HG03060 (cell line): ENCODE results near the gene SPRR3.
A peak's percentile ranks its signal among the peaks of the same experiment; 100 is the strongest.

Experiments
- ATAC-seq: cut with Tn5 transposase; IDR thresholded peaks from one replicate; pipeline ENCODE4 v1.9.1; 2021; ENCODE audit warnings: low read depth, moderate number of reproducible peaks; ENCODE audit not compliant: unreplicated experiment

SPRR3 gene, protein sequence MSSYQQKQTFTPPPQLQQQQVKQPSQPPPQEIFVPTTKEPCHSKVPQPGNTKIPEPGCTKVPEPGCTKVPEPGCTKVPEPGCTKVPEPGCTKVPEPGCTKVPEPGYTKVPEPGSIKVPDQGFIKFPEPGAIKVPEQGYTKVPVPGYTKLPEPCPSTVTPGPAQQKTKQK

DNA sequence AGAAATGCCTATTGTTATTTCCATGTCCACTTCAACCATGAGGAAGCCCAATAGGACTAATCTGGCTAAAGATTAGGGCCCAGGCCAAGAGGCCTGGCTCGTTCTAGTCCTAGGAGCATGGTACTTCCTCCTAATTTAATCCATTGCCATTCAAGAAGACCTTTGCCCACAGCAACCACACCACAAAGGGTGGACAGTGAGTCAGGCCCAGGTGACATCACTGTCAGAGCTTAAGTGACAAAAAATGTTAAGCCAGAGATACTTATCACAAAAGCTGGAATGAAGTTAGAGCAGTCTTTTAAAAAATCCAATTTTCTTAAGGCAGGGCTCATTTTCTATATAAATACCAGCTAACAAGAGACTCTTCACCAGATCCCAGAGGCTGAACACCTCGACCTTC, at the start of gene SPRR3:
TSS of gene SPRR3 (plus strand) at position 368 of the 400 bp plus-strand sequence. CDS start 1,272 bp downstream, outside the sequence.
- ATAC-seq, result no peak

DNA sequence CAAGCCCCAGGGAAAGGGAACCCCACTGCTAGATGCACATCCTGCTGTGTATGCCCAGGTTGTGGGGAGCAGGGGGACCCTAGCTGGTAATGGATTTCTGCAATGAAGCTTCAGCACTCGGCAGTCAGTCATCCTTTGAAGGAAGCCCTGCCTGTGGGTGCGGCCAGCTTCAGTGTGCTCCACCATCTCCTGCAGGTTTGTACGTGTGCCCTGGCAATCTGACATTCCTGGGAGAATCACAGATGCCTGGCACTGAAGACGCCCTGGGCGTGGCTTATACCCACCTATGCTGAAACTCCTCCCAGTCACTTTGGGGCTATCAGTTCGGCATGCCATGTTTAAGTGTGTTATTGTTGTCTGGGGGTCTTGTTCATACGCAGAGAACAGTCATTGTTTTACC, 47.8 kb upstream of the SPRR3 start:
- ATAC-seq, result no peak

DNA sequence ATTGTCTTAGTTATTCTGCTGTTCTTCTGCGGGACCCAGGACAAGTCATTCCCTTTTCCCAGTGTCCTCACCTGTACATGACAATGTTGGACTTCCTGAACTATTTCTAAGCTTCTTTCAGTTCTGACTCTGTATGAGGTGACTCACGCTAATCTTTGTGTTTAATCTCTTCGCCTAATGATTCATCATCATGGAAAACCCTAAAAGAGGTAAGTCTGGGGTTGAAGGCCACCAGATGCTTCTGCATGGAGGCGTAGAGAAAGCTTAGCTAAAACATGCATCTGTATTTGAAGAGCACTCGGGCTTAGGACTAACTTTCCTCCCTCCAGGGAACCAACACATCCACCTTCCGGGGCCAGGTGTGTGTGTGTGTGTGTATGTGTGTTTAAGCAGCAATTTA, 47.1 kb upstream of the SPRR3 start:
- ATAC-seq, result no peak

DNA sequence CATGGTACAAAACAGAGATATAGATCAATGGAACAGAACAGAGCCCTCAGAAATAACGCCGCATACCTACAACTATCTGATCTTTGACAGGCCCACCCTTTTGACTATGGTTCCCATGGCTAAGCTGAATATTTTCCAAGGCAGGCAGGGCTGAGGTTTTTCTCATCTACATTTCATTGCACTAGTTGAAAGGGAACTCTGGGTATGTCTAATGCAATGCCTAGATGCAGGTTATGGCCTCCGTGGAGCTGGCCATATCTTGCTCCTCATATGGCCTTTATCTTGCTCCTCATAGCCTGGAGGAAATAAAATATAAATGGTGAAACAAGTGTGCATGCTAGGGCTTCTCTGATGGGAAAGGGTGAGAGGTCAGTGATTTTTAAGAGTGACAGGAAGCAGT, 44.0 kb upstream of the SPRR3 start:
- ATAC-seq, result no peak

DNA sequence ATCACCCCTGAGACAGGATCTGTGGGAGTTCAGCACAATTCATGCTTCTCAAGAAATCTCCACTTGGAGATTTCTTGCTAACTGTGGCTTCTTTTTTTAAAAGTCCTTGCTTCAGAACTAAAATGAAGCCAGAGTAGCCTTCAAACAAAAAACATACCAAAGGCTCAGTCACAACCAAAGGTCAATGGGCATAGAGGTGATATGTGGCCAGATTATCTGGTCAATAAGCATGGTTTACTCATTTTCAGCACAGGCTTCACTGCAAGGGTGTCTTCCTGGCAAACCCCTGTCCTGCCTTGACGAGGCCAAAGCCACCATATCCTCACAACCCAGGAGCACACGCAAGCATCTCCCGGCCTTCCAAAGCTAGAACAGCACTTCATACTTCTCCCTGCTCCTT, 42.3 kb upstream of the SPRR3 start:
- no peak for ATAC-seq

DNA sequence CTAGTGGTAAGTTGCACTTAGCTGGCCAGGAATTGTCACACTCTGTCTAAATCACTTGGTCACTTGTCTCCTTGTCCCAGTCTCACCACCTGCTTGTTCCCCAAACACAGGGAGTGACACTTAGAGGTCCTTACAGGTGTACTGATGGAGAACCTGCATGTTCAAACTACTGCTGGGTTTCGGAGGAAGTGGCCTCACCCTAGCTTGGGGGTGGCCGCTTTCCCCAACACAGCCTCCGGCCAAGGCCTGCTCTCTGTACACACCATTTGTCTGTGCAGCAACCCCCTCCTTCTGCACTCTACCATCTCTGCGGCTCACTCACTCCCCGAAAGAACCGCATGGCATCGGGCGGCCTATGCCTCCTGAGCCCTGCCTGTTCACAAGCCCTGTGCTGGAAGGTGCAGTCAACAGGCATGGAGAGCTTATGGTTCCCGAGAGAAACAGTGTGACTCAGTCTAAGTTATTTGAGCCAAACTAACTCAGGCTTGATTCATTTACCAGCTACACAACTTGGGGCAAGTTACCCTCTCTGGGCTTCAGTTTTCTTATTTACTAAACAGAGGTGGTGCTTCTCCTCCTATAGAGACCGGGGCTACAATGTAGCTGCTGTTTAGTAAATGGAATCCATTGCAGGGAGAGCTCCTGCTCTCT, 41.6 kb upstream of the SPRR3 start:
- no peak for ATAC-seq

DNA sequence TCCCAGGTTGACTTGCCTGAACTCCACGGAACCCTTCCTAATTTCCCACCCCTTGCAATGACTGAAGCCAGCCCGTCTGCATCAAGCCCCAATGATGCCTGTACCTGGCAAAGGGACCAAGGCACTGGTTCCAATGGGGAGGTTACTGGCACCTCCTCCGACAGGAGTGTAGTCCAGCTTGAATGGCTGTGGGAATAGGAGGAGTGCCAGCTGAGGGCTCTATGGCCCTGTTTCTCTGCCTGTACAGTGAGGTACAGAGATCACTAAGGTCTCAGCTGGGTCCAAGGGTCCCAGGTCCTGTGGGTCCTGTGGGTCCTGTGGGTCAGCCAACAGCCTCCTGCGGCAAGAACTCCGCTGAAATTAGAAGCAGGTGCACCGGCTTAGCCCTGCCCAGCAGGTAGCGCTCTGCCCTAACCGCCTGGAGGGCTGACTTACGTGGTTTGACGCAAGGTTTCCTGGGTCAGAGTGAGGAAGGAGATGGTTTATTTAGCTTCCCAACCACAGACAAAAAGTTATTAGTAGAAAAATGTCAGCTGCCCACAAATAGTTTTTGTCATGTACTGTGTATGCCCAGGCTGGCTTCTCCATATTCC, 41.0 kb upstream of the SPRR3 start:
- ATAC-seq, result no peak

DNA sequence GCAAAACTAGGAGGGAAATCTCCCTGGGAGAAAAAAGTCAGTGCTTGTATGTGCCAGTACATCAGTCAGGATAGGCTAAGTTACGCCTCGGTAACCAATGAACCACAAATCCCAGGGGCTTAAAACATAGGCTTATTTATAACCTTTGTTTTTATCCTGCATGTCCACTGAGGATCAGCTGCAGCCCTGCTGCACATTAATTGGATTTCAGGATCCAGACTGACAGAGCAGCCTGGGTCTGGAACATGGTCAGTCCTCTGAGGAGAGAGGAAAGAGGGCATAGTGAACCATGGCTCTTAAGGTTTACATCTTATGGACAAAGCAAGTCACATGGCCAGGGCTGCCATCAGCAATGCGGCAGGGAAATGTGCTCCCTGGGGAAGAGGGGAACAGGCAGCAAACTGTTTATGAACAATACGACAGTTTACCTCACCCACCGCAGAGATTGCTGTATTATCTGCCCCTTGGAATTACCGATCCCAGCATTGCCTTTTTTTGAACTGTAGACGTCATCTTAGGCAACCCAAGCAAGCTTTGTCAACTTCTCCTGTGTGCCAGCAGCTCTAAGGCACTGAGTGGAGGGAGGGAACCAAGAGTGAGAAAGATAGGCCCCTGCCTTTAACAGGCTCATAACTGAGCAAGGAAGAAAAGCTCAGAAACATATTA, 40.2 kb upstream of the SPRR3 start:
- ATAC-seq, result no peak

DNA sequence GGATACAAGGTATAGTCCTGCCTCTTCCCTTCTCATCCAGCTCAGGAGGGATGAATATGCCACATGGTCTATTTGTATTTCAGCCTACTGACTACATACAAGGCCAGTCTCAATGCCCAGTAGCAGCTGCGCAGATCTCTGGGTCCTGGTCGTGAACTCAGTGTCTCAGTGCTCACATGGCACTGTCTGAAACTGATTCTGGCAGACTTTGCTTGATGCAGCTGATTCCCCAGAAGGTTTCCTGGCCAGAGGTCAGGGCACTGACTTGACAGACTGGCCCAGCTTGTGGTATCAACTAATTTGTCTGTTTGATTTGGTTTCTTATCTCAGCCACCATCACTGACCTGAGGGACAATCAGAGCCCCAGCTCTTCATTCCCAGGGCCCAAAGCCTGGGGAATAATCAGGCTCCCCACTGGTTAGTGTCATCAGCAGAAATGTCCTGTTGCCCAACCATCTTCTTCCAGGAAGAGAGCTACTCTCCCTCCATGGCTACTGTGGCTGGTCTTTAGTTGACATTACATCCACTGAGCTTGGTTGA, 38.6 kb upstream of the SPRR3 start:
- ATAC-seq, result no peak

DNA sequence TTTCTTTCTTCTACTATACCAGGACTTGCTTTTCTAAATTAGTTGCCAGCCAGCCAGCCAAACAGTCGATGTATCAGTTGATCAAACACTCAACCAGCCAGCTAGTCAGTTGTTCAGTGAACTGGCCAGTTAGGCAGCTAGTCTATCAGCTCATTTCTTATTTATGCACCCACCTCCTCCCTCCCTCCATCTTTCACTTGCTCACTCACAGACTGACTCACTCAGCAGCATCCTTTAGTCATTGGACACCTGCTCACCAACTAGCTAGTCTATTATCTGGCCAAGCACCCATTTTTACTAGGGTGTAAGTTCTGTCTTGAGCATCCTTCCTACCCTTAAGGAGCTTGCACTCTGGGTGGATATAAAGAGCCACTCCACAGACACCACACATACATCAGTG, 37.0 kb upstream of the SPRR3 start:
- ATAC-seq, result no peak

DNA sequence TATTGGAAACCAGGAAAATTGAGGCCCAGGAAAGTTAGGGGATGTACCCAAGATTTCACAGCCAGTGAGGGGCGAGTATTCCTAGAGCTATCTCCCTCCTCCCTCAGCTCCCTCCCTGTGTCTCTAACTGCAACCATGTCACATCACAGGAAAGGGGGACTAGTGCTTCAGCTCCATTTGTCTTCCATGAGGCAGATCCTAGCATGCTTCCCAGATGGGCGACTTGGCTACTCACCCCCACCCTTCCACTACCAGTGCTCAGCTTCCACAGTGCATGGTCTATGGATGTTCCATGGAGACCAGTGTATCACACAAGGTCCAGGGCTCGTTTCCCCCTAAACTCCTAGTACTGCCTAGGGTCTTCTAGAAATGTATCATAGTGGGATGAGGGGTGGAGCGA, 35.7 kb upstream of the SPRR3 start:
- ATAC-seq, result no peak

DNA sequence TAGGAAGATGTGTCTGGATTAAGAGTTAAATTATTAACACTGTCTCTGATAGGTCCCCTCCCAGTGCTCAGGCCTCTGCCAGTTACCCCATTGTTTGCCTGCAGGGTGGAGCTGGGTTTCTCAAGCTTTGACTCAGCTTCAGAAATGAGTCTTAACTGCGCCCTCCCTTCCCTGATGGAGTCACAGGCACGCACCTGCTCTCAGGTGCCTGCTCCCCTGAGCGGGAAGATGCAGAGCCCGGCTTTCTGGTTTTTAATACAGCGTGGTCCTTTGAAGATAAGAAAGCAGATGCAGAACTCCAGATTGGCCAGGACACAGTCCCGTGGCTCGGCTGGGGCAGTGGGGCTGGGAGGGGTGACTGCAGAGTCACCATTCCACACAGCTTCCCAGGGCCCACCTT, 34.3 kb upstream of the SPRR3 start:
- no peak for ATAC-seq

DNA sequence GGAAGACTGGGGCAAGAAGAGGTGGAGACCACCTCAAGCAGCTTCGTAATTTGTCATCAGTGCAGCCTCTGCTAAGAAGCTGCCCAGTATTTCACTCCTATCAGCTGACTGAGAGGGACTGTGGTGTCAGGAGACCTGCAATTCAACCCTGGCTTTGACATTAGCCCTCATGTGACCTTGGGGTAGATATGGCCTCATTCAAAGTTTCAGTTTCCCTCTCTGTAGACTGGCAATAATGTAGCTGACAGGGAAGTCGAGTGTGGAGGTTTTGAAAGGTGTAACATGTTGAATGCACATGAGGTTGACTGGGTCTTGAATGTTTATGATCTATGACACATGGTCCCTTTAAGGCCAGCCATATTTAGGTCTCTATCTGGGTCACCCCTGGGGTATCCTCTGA, 33.3 kb upstream of the SPRR3 start:
- ATAC-seq, result peak; percentile 92

DNA sequence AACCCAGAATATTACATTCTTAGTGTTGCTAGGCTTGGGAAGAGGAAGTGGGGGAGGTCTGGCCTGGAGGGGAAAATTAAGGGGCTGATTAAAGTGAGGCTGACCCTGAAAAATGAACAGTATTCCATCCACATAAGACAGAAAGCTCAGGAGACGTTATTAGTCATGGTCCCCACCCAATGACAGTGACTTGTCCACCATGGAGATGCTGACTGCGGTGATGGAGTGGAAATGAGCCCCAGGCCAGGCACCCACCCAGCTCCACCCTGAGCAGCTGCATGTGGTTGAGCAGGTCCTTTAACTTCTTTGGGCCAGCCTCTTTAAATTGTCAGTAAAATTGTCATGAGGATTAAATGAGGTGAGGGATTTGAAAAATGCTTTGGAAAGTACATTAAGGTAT, 32.5 kb upstream of the SPRR3 start:
- no peak for ATAC-seq

DNA sequence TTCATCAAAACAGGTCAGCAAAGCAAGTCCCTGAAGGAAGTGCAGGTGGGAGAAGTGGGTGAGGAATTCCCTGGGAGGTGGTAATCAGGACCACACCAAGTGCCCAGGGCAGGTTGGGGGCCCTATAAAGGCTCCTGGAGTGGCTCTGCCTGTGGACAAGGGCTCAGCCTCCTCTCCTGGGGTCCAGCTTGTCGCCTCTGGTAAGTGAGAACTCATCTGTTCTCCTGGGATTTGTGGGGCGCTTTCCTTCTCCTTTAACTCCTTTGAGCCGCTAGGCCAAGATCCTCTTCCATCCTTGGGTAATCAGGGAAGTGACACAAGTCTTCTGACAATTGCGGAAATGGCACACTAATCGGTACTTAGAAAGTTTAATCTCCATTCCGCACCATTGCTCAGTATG, 31.1 kb upstream of the SPRR3 start, which contains the start of gene SPRR4:
TSS of gene SPRR4 (plus strand) at position 154 of the 400 bp plus-strand sequence. CDS start 1,243 bp downstream, outside the sequence.
- no peak for ATAC-seq

DNA sequence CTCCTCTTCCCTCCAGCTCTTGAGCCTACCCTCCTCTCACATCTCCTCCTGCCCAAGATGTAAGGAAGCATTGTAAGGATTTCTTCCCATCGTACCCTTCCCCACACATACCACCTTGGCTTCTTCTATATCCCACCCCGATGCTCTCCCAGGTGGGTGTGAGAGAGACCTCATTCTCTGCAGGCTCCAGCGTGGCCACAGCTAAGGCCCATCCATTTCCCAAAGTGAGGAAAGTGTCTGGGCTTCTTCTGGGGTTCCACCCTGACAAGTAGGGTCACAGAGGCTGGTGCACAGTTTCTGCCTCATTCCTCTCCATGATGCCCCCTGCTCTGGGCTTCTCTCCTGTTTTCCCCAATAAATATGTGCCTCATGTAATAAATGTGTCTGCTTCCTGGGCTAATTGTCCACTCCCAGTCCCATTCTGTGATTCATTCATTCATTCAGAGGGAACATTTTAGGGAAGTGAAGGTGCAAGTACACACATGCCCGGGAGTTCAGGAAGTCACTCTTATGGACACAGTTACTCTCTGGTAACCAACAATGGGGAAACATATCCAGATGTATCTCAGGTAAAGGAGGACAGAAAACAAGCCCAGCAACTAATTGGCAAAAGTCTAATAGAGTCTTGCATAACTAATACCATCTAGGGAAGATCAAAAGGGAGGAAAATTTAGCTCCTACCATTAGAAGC, 29.2 kb upstream of the SPRR3 start:
- ATAC-seq, result no peak

DNA sequence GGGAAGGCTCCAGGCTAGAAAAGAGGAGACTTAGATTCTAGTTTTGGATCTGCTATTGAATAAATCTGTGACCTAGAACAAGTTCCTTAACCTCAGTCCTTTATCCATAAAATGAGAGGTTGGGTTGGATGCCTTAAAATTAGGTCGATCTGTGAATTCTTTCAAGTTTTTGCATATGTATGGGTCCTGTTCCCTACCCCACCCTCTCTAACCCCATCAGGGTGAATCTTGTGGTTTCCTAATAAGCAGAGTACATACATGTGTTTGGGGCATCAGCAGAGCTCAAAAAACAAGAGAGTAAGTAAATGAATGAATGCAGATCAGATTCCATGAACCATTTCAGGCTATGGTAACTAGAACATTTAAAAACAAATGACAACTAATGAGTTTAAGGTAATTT, 24.9 kb upstream of the SPRR3 start:
- ATAC-seq, result no peak

DNA sequence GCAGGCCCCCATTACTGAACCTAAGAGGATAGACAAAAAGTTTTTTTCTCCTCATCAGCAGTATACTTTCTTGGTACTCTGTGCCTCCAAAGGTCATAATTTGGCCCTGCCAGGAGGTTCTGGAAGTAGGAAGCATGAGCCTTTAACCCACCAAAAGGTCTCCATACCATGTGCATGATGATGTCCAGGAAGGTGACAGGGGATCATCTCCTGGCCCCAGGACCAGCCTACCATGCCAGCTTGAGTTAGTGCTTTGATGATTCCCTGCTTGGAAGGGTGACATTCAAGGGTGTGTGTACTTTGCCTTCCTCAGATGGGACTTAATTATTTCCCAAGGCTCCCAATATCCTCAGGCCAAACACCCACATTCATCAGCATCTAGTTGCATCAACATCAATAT, 23.9 kb upstream of the SPRR3 start:
- ATAC-seq, result no peak

DNA sequence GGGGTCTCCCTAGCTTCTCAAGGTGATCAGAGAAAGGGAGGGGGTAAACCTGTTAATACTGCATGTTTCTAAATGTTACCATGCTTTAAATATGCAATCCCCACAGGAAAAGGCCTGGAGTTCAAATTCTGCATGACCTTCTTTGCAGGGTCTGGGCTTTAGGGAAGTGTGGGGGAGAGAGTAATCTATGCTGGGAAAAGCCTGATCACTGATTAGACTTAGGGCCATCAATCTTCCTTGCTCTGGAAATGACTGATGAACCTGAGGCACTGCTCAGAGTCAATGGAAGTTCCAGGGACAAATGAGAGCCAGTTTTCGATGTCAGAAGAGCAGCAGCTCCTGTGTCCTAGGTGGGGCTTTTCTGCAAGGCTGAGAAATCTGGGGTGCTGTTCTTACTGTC, 20.9 kb upstream of the SPRR3 start:
- ATAC-seq, result no peak

DNA sequence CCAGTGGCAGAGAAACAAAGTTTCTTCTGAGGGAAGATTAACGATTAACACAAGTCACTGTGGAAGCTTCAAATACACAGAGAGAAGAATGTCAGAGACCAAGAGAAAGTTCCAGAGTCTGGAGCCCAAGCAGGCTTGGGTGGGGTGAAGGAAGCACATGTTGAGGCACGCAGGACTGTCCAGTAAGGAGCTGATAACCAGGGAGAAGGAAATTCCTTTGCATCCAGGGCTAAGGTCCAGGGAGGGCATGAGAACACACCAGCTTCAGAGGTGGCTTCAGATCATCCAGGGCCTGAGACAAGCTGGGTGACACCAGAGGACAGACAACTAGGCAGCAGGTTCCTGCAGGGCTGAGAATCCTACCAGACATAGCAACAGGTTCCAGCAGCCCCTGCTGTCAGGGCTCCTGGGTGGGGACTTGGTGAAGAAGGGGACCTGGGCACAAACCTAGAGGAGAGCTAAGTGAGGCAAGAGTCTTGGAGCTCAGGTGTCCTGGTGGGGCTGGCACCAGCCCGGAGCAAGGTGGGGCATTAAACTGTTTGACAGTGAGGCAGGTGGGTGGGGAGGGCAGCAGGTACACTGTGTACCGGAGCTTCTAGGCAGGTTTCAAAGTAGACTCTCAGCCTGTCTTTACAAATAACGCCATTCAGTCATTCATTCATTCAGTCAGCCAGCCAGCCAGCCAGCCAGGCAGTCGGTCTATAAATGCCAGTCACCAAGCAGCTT, 20.2 kb upstream of the SPRR3 start:
- no peak for ATAC-seq
